H7 (cell line): ENCODE measurements around the gene YARS1. TPM values are rescaled to one million over a fixed set of nuclear protein-coding genes. Genes with fewer than 3 reads are reported as not detected.
A peak's percentile ranks its signal among the peaks of the same experiment; 100 is the strongest.

Experiments used
- DNase-seq: peaks from one replicate; pipeline ENCODE4 v3.0.0; 2012
- H3K27me3 ChIP-seq: 2 replicates; pipeline ENCODE4 v1.6.0; 2011; ENCODE audit warnings: mild to moderate bottlenecking, low read length; ENCODE audit not compliant: control insufficient read depth, insufficient read depth
- H3K36me3 ChIP-seq: replicated peaks from 2 replicates; pipeline ENCODE4 v1.5.1; 2011; ENCODE audit warnings: low read length; ENCODE audit not compliant: control insufficient read depth, insufficient read depth
- H3K4me3 ChIP-seq: 2 replicates; pipeline ENCODE4 v1.5.1; 2011; ENCODE audit warnings: low read depth, mild to moderate bottlenecking, control low read depth, low read length, moderate library complexity; ENCODE audit not compliant: insufficient read depth
- total RNA-seq: library from RNA; depleted of rRNA; stranded (reverse); fragments of >200 nt; shearing (Covaris generic); gene quantifications from 2 replicates; pipeline ENCODE4 v1.2.3, GENCODE V29; 2014; rRNA removed

The YARS1 gene
- 239 and 260 TPM in 2 replicates for total RNA-seq

- DNase-seq: peak; percentile 99
- Histone ChIP-seq H3K4me3 (peak within 1 kb of the TSS; percentile 99), H3K36me3 (no peaks in the 10 kb centered on the region), H3K27me3 (no peaks in the 10 kb centered on the region)
Measured at GRCh38 chr1:32817159-32817814, at the start of gene YARS1, which contains the start of gene S100PBP. TSS of gene YARS1 (minus strand) at chr1:32817358. CDS start at chr1:32817244, 114 bp downstream. TSS of gene S100PBP (plus strand) at chr1:32817653. CDS start at chr1:32826100, 8,447 bp downstream.

- Histone ChIP-seq H3K27me3 (peaks cover 18% of the 10 kb centered on the region), H3K4me3 (no peak overlapping the region), H3K36me3 (peaks cover 2% of the 10 kb centered on the region)
- DNase-seq: no peak
Measured at GRCh38 chr1:32865639-32866405, 48.7 kb upstream of the YARS1 start.

- Histone ChIP-seq H3K4me3 (no peak overlapping the region), H3K36me3 (peaks cover 2% of the 10 kb centered on the region)
Measured at GRCh38 chr1:32864375-32865019, 47.3 kb upstream of the YARS1 start.

GRCh38 chr1:32863881-32864245 is 46.7 kb upstream of the YARS1 start:
- Histone ChIP-seq H3K4me3 (no peak overlapping the region), H3K27me3 (peaks cover 2% of the 10 kb centered on the region), H3K36me3 (peaks cover 2% of the 10 kb centered on the region)
- DNase-seq: no peak

More at GRCh38 chr1:32864375-32865019, 47.3 kb upstream of the YARS1 start:
- no peak for DNase-seq
- H3K27me3 ChIP-seq: peaks cover 7% of the 10 kb centered on the region

- DNase-seq: no peak
- H3K4me3 ChIP-seq: no peak overlapping the region
- peaks cover 1% of the 10 kb centered on the region; the same call in 1 of the 2 replicates for H3K27me3 ChIP-seq
- H3K36me3 ChIP-seq: peaks cover 2% of the 10 kb centered on the region
Measured at GRCh38 chr1:32863218-32863880, 46.2 kb upstream of the YARS1 start.

- Histone ChIP-seq H3K4me3 (no peak overlapping the region), H3K36me3 (peaks cover 2% of the 10 kb centered on the region), H3K27me3 (no peaks in the 10 kb centered on the region)
- DNase-seq: no peak
Measured at GRCh38 chr1:32861904-32862695, 44.9 kb upstream of the YARS1 start.

GRCh38 chr1:32860566-32860965 is 43.4 kb upstream of the YARS1 start:
- no peak for DNase-seq
- Histone ChIP-seq H3K36me3 (peaks cover 2% of the 10 kb centered on the region), H3K27me3 (no peaks in the 10 kb centered on the region), H3K4me3 (no peak overlapping the region)

GRCh38 chr1:32859915-32860314 is 42.8 kb upstream of the YARS1 start:
- DNase-seq: no peak
- H3K36me3 ChIP-seq: peaks cover 2% of the 10 kb centered on the region
- no peaks in the 10 kb centered on the region for H3K27me3 ChIP-seq
- H3K4me3 ChIP-seq: no peak overlapping the region

- H3K36me3 ChIP-seq: peaks cover 2% of the 10 kb centered on the region
- DNase-seq: no peak
- H3K27me3 ChIP-seq: no peaks in the 10 kb centered on the region
- H3K4me3 ChIP-seq: no peak overlapping the region
Measured at GRCh38 chr1:32858791-32859190, 41.6 kb upstream of the YARS1 start.

- no peak overlapping the region for H3K4me3 ChIP-seq
- no peak for DNase-seq
- peaks cover 2% of the 10 kb centered on the region for H3K36me3 ChIP-seq
- H3K27me3 ChIP-seq: no peaks in the 10 kb centered on the region
Measured at GRCh38 chr1:32858136-32858535, 41.0 kb upstream of the YARS1 start.

- peaks cover 1% of the 10 kb centered on the region for H3K36me3 ChIP-seq
- no peak overlapping the region for H3K4me3 ChIP-seq
- H3K27me3 ChIP-seq: no peaks in the 10 kb centered on the region
- no peak for DNase-seq
Measured at GRCh38 chr1:32855861-32856617, 38.9 kb upstream of the YARS1 start.

GRCh38 chr1:32848354-32849063 is 31.4 kb upstream of the YARS1 start:
- DNase-seq: no peak
- no peak overlapping the region for H3K4me3 ChIP-seq
- H3K27me3 ChIP-seq: no peaks in the 10 kb centered on the region
- peaks cover 1% of the 10 kb centered on the region for H3K36me3 ChIP-seq

GRCh38 chr1:32831878-32832277 is 14.7 kb upstream of the YARS1 start:
- Histone ChIP-seq H3K4me3 (no peak overlapping the region), H3K36me3 (peaks cover 15% of the 10 kb centered on the region), H3K27me3 (no peaks in the 10 kb centered on the region)
- DNase-seq: no peak
